ENCODE results near the gene TMEM135. TPM values are rescaled to one million over a fixed set of nuclear protein-coding genes. Genes with fewer than 3 reads are reported as not detected.
"Not testable (repeated sequence)": the region's sequence is repeated elsewhere in the genome, so short reads cannot be mapped to it uniquely, and the experiment has no call there.

TMEM135 gene
- total and polyA plus RNA-seq, 4 donors, result 14.7 to 38.8 (median 20.7) TPM

DNA sequence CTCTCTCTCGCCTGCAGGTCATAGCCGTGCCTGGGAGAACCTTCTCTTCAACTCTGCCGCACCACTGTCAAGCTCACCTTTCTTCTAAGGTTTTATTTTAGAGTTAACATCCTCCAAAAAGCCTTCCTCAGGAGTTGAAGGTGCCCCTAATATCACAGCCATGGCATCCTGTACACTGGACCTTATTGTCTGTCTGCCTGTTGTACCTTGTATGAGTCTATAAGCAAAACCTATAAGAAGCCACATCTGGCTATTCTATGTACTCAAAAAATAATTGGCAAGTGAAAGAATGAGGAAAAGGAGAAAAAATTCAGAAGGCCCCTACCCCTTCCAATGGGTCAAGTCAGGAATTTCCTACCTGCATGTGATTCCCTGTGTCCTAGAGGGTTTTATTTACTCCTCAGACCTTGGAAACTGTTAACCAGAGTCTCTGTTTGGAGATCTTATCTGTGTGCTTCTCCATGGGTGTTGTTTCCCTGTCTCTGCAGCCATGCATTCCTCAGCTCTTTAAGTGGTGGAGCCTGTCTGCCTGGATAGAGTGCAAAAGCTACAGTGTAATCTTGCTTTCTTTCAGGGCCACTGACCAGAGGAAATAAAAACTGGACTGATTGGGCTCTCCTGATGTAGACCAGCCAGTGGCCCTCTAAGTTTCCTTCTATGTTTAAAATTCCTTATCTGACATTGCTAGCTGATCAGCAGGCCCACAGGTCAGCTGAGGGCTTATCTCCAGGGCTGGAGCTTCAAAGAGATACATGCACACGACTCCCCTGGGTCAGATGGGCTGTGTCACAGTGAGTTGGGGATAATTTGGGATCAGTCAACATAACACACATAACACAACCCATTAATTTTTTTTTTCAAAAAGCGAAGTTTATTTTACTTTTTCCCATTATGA, 37.6 kb upstream of the TMEM135 start:
- H3K4me3 ChIP-seq (ENCODE audit: low read depth, low read length), result no peak overlapping the region
- WGBS (ENCODE audit: insufficient coverage), result no CpG with 5 or more reads among the region's 5 CpGs
- no peak for DNase-seq (ENCODE audit: low read depth in 4 of 6, low spot score in 6 of 6)
- H3K27me3 ChIP-seq (ENCODE audit: control insufficient read depth, insufficient read depth, low read length), result no peaks in the 10 kb centered on the region
- H3K9me3 ChIP-seq (ENCODE audit: control insufficient read depth, insufficient read depth, low read length), result no peaks in the 10 kb centered on the region
- no peaks in the 10 kb centered on the region for H3K36me3 ChIP-seq (ENCODE audit: control insufficient read depth, insufficient read depth, low read length)
- no peaks in the 10 kb centered on the region for H3K4me1 ChIP-seq (ENCODE audit: control insufficient read depth, insufficient read depth, low read length)
- H3K27ac ChIP-seq (ENCODE audit: low read depth, low read length), result no peak overlapping the region

DNA sequence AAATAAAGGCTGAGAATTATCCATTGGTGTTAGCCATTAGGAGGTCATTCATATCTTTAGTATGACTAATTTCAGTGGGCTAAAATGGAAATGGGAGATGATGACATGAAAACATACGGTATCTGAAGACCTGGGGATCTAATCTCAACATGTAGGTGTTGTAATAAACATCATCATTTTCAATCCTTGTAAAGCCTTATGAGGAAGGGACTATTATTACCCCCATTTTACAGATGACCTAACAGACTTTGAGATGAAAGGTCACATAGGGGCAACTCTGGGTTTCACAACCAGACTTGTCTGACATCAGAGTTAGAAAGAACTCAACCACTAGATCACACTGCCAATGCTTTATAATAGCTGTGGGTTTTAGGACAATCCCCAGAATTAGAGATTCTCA, 34.8 kb upstream of the TMEM135 start:
- Histone ChIP-seq H3K4me3 (ENCODE audit: low read depth, low read length) (no peak overlapping the region), H3K36me3 (ENCODE audit: control insufficient read depth, insufficient read depth, low read length) (no peaks in the 10 kb centered on the region), H3K4me1 (ENCODE audit: control insufficient read depth, insufficient read depth, low read length) (no peaks in the 10 kb centered on the region), H3K27me3 (ENCODE audit: control insufficient read depth, insufficient read depth, low read length) (no peaks in the 10 kb centered on the region), H3K9me3 (ENCODE audit: control insufficient read depth, insufficient read depth, low read length) (no peaks in the 10 kb centered on the region), H3K27ac (ENCODE audit: low read depth, low read length) (no peak overlapping the region)
- no CpG with 5 or more reads among the region's 1 CpG for WGBS (ENCODE audit: insufficient coverage)
- DNase-seq (ENCODE audit: low read depth in 4 of 6, low spot score in 6 of 6), result no peak

DNA sequence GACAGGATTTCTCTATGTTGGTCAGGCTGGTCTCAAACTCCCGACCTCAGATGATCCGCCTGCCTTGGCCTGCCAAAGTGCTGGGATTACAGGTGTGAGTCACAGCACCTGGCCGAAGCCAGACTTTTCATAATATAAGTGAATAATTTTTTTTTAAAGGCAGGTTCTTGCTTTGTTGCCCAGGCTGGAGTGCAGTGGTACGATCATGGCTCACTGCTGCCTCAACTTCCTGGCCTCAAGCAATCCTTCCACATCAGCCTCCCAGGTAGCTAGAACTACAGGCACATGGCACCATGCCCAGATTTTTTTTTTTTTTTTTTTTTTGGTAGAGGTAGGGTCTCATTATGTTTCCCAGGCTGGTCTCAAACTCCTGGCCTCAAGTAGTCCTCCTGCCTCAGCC, 33.5 kb upstream of the TMEM135 start:
- not testable (repeated sequence) for H3K27ac ChIP-seq (ENCODE audit: low read depth, low read length); H3K9me3 ChIP-seq (ENCODE audit: control insufficient read depth, insufficient read depth, low read length); H3K4me1 ChIP-seq (ENCODE audit: control insufficient read depth, insufficient read depth, low read length); H3K27me3 ChIP-seq (ENCODE audit: control insufficient read depth, insufficient read depth, low read length); DNase-seq (ENCODE audit: low read depth in 4 of 6, low spot score in 6 of 6); H3K4me3 ChIP-seq (ENCODE audit: low read depth, low read length); H3K36me3 ChIP-seq (ENCODE audit: control insufficient read depth, insufficient read depth, low read length)
- WGBS (ENCODE audit: insufficient coverage), result no CpG with 5 or more reads among the region's 4 CpGs

DNA sequence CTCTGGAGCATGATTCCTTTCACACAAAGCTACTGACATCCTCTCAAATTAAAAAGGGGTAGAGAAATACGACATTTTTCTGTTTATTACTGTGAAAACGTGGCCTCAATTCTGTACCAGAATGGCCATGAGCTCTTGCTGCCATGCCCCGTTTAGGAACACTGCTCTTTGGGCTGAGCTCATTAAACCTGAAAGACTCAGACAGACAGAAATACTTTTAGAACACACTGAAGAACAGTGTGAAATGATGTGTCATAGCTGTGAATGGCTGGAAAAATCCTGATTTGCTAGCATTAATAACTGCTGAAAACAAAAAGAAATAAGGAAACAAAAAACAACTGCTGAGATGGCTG, 32.2 kb upstream of the TMEM135 start:
- no peak overlapping the region for H3K27ac ChIP-seq (ENCODE audit: low read depth, low read length)
- H3K9me3 ChIP-seq (ENCODE audit: control insufficient read depth, insufficient read depth, low read length), result no peaks in the 10 kb centered on the region
- H3K36me3 ChIP-seq (ENCODE audit: control insufficient read depth, insufficient read depth, low read length), result no peaks in the 10 kb centered on the region
- 100% methylated on average over 2 of the region's 3 CpGs for WGBS (ENCODE audit: insufficient coverage)
- H3K27me3 ChIP-seq (ENCODE audit: control insufficient read depth, insufficient read depth, low read length), result no peaks in the 10 kb centered on the region
- H3K4me1 ChIP-seq (ENCODE audit: control insufficient read depth, insufficient read depth, low read length), result no peaks in the 10 kb centered on the region
- H3K4me3 ChIP-seq (ENCODE audit: low read depth, low read length), result no peak overlapping the region
- no peak for DNase-seq (ENCODE audit: low read depth in 4 of 6, low spot score in 6 of 6)

DNA sequence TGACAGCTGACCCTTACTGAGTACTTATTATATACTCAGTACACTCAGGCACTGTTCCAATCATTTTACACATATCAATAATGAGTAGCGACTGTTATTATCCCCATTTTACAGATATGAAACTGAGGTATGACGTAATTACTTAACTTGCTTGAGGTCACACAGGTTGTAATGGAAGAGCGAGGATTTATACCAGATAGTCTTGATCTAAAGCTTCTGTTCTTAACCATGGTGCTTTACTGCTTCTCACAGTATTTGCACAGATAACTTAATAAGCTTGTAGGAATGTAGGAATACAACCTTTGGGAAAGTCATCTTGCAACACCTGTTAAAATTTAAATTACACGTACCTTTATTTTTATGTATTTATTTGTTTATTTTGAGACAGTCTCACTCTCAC, 31.7 kb upstream of the TMEM135 start:
- H3K4me1 ChIP-seq (ENCODE audit: control insufficient read depth, insufficient read depth, low read length), result no peaks in the 10 kb centered on the region
- H3K4me3 ChIP-seq (ENCODE audit: low read depth, low read length), result no peak overlapping the region
- no peaks in the 10 kb centered on the region for H3K36me3 ChIP-seq (ENCODE audit: control insufficient read depth, insufficient read depth, low read length)
- H3K27ac ChIP-seq (ENCODE audit: low read depth, low read length), result no peak overlapping the region
- WGBS (ENCODE audit: insufficient coverage), result no CpG with 5 or more reads among the region's 4 CpGs
- no peaks in the 10 kb centered on the region for H3K27me3 ChIP-seq (ENCODE audit: control insufficient read depth, insufficient read depth, low read length)
- no peaks in the 10 kb centered on the region for H3K9me3 ChIP-seq (ENCODE audit: control insufficient read depth, insufficient read depth, low read length)
- no peak for DNase-seq (ENCODE audit: low read depth in 4 of 6, low spot score in 6 of 6)

DNA sequence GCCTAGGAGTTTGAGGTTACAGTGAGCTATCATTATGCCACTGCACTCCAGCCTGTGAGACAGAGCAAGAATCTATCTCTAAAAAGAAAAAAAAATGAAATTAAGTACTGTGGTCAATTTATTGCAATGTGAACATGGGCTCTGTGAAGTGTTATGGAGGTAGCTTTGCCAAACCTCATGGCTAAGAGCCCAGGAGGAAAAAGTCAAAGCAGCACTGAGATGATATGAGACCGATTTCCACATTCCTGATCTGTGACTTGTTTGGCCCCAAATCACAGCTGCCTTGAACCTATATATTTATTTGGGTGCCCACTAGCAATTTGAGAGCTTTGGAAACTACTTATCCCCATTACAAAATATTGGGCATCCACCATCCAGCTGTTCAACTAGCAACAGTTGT, 29.8 kb upstream of the TMEM135 start:
- no peak for DNase-seq (ENCODE audit: low read depth in 4 of 6, low spot score in 6 of 6)
- Histone ChIP-seq H3K27ac (ENCODE audit: low read depth, low read length) (no peak overlapping the region), H3K4me1 (ENCODE audit: control insufficient read depth, insufficient read depth, low read length) (no peaks in the 10 kb centered on the region), H3K27me3 (ENCODE audit: control insufficient read depth, insufficient read depth, low read length) (no peaks in the 10 kb centered on the region), H3K9me3 (ENCODE audit: control insufficient read depth, insufficient read depth, low read length) (no peaks in the 10 kb centered on the region), H3K4me3 (ENCODE audit: low read depth, low read length) (no peak overlapping the region), H3K36me3 (ENCODE audit: control insufficient read depth, insufficient read depth, low read length) (no peaks in the 10 kb centered on the region)
- WGBS (ENCODE audit: insufficient coverage), result no CpG with 5 or more reads among the region's 1 CpG

DNA sequence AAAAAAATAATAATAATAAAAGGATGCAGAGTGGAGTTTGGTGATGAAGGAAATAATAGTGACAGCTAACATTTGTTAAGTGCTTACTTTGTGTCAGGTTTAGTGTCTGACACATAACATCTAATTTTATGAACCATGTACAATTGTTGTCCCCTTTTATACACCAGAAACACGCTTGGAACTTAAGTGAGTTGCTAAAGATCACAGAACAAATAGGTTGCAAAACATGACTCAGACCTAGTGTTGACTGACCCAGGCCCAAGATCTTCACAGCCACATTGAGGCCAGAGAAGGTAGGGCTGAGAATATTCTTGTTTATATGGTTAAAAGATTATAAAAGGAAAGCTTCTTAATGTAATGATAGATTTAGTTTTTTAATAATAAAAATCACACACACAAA, 25.6 kb upstream of the TMEM135 start:
- H3K9me3 ChIP-seq (ENCODE audit: control insufficient read depth, insufficient read depth, low read length), result no peaks in the 10 kb centered on the region
- H3K27ac ChIP-seq (ENCODE audit: low read depth, low read length), result no peak overlapping the region
- H3K27me3 ChIP-seq (ENCODE audit: control insufficient read depth, insufficient read depth, low read length), result no peaks in the 10 kb centered on the region
- WGBS (ENCODE audit: insufficient coverage), result no CpG with 5 or more reads among the region's 1 CpG
- H3K4me1 ChIP-seq (ENCODE audit: control insufficient read depth, insufficient read depth, low read length), result no peaks in the 10 kb centered on the region
- H3K36me3 ChIP-seq (ENCODE audit: control insufficient read depth, insufficient read depth, low read length), result no peaks in the 10 kb centered on the region
- no peak overlapping the region for H3K4me3 ChIP-seq (ENCODE audit: low read depth, low read length)
- DNase-seq (ENCODE audit: low read depth in 4 of 6, low spot score in 6 of 6), result no peak

DNA sequence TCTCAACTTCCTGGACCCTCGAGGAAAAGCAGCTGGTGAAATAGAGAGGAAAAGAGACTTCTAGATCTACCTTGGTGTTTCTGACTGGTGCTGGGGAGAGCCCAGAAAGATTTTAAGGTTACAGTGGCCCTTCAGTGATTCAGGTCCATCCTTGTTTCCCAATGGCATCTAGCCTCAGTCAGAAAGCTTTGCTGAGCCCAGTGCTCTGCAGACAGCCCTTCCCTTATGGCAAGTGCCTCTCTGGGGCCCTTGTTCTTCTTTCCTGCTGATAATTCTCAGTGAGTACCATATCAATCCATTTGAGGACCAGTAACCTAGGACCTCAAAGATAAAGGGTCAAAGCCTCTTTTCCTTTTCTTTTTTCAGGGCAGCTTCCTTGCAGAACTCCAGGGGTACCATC, 25.1 kb upstream of the TMEM135 start:
- Histone ChIP-seq H3K27me3 (ENCODE audit: control insufficient read depth, insufficient read depth, low read length) (no peaks in the 10 kb centered on the region), H3K9me3 (ENCODE audit: control insufficient read depth, insufficient read depth, low read length) (no peaks in the 10 kb centered on the region), H3K4me1 (ENCODE audit: control insufficient read depth, insufficient read depth, low read length) (no peaks in the 10 kb centered on the region), H3K27ac (ENCODE audit: low read depth, low read length) (no peak overlapping the region), H3K36me3 (ENCODE audit: control insufficient read depth, insufficient read depth, low read length) (no peaks in the 10 kb centered on the region), H3K4me3 (ENCODE audit: low read depth, low read length) (no peak overlapping the region)
- no peak for DNase-seq (ENCODE audit: low read depth in 4 of 6, low spot score in 6 of 6)
- WGBS (ENCODE audit: insufficient coverage), result no CpG with 5 or more reads among the region's 1 CpG

DNA sequence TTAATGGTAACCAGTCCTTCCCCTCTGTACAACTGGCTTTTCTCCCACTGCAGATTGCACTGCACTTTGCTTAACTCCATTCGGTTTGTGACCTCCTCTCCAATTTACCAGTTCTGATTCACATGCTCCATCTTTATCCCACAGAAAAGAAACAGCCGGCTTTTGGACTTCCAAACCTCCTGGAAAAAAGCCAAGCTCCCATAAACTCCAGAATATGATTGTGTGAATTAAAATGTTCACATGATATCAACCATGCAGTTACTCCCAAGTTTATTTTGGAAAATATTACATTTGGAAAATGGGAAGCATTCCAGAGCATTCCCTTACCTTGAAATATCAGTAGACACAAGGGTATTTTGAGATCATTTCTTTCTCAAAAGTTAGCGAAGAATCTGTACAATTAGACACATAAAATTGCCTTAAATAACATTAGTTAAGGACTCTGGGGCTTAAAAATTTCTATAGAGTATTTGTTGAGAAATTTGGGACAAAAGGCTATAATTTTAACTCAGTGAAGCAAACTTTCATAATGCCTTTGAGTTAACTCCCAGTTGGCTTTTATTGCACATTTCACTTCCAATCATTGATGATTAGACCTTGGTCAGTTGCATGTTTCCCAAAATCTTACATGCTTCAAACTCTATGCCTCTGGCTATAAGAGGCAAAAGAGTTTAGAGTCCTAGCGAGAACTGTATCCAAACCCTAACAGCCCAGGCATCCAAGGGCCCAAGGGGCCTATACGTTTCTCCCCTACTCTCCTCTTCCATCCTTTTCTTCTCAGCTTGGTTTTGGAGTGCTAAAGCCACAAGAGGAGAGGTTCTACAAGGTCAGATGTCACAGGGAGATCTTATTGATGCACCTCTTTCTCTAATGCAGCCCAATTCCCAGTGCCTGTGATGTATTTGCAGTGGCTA, 23.6 kb upstream of the TMEM135 start:
- Histone ChIP-seq H3K27me3 (ENCODE audit: control insufficient read depth, insufficient read depth, low read length) (no peaks in the 10 kb centered on the region), H3K27ac (ENCODE audit: low read depth, low read length) (no peak overlapping the region), H3K4me3 (ENCODE audit: low read depth, low read length) (no peak overlapping the region), H3K9me3 (ENCODE audit: control insufficient read depth, insufficient read depth, low read length) (no peaks in the 10 kb centered on the region), H3K4me1 (ENCODE audit: control insufficient read depth, insufficient read depth, low read length) (no peaks in the 10 kb centered on the region), H3K36me3 (ENCODE audit: control insufficient read depth, insufficient read depth, low read length) (no peaks in the 10 kb centered on the region)
- no peak for DNase-seq (ENCODE audit: low read depth in 4 of 6, low spot score in 6 of 6)
- 78% methylated on average over 2 of the region's 5 CpGs for WGBS (ENCODE audit: insufficient coverage)

Data from spinal cord (tissue), 10 donors.